SJCRH30 (cell line): Measurements from ENCODE around the gene RPS6KC1. TPM values are rescaled to one million over a fixed set of nuclear protein-coding genes. Genes with fewer than 3 reads are reported as not detected.
A peak's percentile ranks its signal among the peaks of the same experiment; 100 is the strongest.
"Not testable (repeated sequence)": the region's sequence is repeated elsewhere in the genome, so short reads cannot be mapped to it uniquely, and the experiment has no call there.

Source experiments
- DNase-seq, 2 experiments: peaks; one replicate each; pipeline ENCODE4 v3.0.0-alpha.2; 2015 to 2020
- H3K27ac ChIP-seq: fragments of 250-450 bp; sonication (Bioruptor Pico); 2 replicates; pipeline ENCODE4 v1.5.1; 2020; ENCODE audit warnings: mild to moderate bottlenecking, moderate library complexity
- H3K27me3 ChIP-seq: fragments of 250-450 bp; sonication (Bioruptor Pico); 2 replicates; pipeline ENCODE4 v1.5.1; 2020; ENCODE audit warnings: mild to moderate bottlenecking, moderate library complexity
- H3K36me3 ChIP-seq: fragments of 250-450 bp; sonication (Bioruptor Pico); 2 replicates; pipeline ENCODE4 v1.5.1; 2020; ENCODE audit warnings: mild to moderate bottlenecking, moderate library complexity
- H3K4me1 ChIP-seq: fragments of 250-450 bp; sonication (Bioruptor Pico); 2 replicates; pipeline ENCODE4 v1.5.1; 2020; ENCODE audit warnings: mild to moderate bottlenecking, moderate library complexity
- H3K4me3 ChIP-seq: fragments of 250-450 bp; sonication (Bioruptor Pico); 2 replicates; pipeline ENCODE4 v1.5.1; 2020; ENCODE audit warnings: mild to moderate bottlenecking, moderate library complexity
- H3K9me3 ChIP-seq: fragments of 250-450 bp; sonication (Bioruptor Pico); replicated peaks from 2 replicates; pipeline ENCODE4 v1.5.1; 2020; ENCODE audit warnings: mild to moderate bottlenecking, moderate library complexity
- total RNA-seq: library from RNA; depleted of rRNA; stranded (reverse); fragments of >200 nt; shearing (Covaris generic); gene quantifications from 2 replicates; pipeline ENCODE4 v1.2.3, GENCODE V29; 2014

Gene RPS6KC1
- total RNA-seq, 1 experiment from 2014 or later: 37.4 TPM

- peaks cover 19% of the 10 kb centered on the region for H3K36me3 ChIP-seq
- no peak overlapping the region for H3K27ac ChIP-seq
- no peaks in the 10 kb centered on the region for H3K27me3 ChIP-seq
- no peaks in the 10 kb centered on the region for H3K9me3 ChIP-seq
- H3K4me1 ChIP-seq: no peaks in the 10 kb centered on the region
- no peak overlapping the region for H3K4me3 ChIP-seq
- DNase-seq: no peak
These were observed 120.7 kb downstream of the RPS6KC1 start for GRCh38 chr1:213171711-213172110.

- Histone ChIP-seq H3K27me3 (no peaks in the 10 kb centered on the region), H3K4me1 (no peaks in the 10 kb centered on the region), H3K4me3 (no peak overlapping the region), H3K27ac (no peak overlapping the region), H3K36me3 (peaks cover 23% of the 10 kb centered on the region), H3K9me3 (no peaks in the 10 kb centered on the region; the same call in 1 of the 2 replicates)
- DNase-seq: no peak
These were observed 125.3 kb downstream of the RPS6KC1 start for GRCh38 chr1:213176341-213176740.

DNA sequence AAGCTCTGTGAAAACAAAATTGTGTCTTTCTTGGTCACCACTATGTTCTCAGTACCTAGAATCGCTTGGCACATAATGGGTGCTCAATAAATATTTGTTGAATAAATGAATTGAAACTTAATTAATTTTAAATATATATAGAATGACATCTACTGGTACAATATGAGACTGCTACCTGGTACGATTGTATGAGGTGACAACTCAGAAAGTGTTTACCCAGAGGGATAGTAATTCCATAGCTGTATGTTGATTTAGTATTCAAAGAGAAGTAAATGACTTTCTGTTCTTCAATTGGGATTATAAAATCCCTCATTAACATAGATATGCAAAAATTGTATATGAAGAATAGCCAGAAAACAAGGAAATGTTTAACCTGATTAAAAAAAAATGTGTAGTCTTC lies 128.7 kb downstream of the RPS6KC1 start:
- Histone ChIP-seq H3K27me3 (no peaks in the 10 kb centered on the region), H3K36me3 (peaks cover 14% of the 10 kb centered on the region), H3K27ac (no peak overlapping the region), H3K4me3 (no peak overlapping the region), H3K4me1 (no peaks in the 10 kb centered on the region), H3K9me3 (no peaks in the 10 kb centered on the region; the same call in 1 of the 2 replicates)
- DNase-seq: no peak

DNA sequence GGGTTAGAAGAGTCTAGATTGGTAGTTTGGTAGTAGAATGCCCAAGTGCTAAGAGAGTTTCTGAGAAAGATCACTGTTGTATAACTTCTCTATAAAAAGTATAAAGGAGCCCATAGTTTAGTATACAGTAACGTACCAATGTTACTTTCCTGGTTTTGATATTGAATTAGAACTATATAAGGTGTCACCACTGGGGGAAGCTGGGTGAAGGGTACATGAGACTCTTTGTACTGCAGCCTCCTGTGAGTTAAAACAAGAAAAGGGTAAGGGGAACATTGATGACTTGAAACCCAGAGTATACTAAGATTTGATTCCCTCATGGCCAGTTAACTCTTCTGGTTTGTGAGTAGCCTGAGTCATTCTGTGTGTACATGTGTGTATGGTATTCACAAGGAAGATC lies 129.8 kb downstream of the RPS6KC1 start:
- DNase-seq: no peak
- Histone ChIP-seq H3K4me3 (no peak overlapping the region), H3K9me3 (no peaks in the 10 kb centered on the region; the same call in 1 of the 2 replicates), H3K4me1 (no peaks in the 10 kb centered on the region), H3K27ac (no peak overlapping the region), H3K27me3 (no peaks in the 10 kb centered on the region), H3K36me3 (peaks cover 14% of the 10 kb centered on the region)

GRCh38 chr1:213183036-213183672 lies 132.1 kb downstream of the RPS6KC1 start:
- Histone ChIP-seq H3K4me1 (no peaks in the 10 kb centered on the region), H3K9me3 (peaks cover 7% of the 10 kb centered on the region), H3K4me3 (no peak overlapping the region), H3K27ac (no peak overlapping the region), H3K36me3 (peaks cover 5% of the 10 kb centered on the region), H3K27me3 (no peaks in the 10 kb centered on the region)
- DNase-seq: no peak

GRCh38 chr1:213186168-213186567 lies 135.1 kb downstream of the RPS6KC1 start:
- Histone ChIP-seq H3K9me3 (peaks cover 7% of the 10 kb centered on the region), H3K4me1 (no peaks in the 10 kb centered on the region), H3K36me3 (0 out of 2 replicates have a peak, but pooled peaks cover 2% of the 10 kb centered on the region), H3K27me3 (no peaks in the 10 kb centered on the region), H3K27ac (no peak overlapping the region), H3K4me3 (no peak overlapping the region)
- DNase-seq: peak in 1 of 2 experiments; percentile 12

- Histone ChIP-seq H3K27me3 (no peaks in the 10 kb centered on the region), H3K36me3 (no peaks in the 10 kb centered on the region), H3K4me1 (no peaks in the 10 kb centered on the region), H3K4me3 (no peak overlapping the region), H3K9me3 (no peaks in the 10 kb centered on the region), H3K27ac (no peak overlapping the region)
- DNase-seq: no peak
These were observed 141.0 kb downstream of the RPS6KC1 start for GRCh38 chr1:213192026-213192425.

- H3K9me3 ChIP-seq: no peaks in the 10 kb centered on the region
- peaks cover 12% of the 10 kb centered on the region; the same call in 1 of the 2 replicates for H3K36me3 ChIP-seq
- no peak for DNase-seq
- H3K4me1 ChIP-seq: no peaks in the 10 kb centered on the region
- H3K27ac ChIP-seq: no peak overlapping the region
- no peak overlapping the region for H3K4me3 ChIP-seq
- no peaks in the 10 kb centered on the region for H3K27me3 ChIP-seq
These were observed 143.3 kb downstream of the RPS6KC1 start for GRCh38 chr1:213194383-213194782.

GRCh38 chr1:213194855-213195254 lies 143.8 kb downstream of the RPS6KC1 start:
- Histone ChIP-seq H3K36me3 (peaks cover 13% of the 10 kb centered on the region; the same call in 1 of the 2 replicates), H3K4me1 (no peaks in the 10 kb centered on the region), H3K4me3 (no peak overlapping the region), H3K9me3 (no peaks in the 10 kb centered on the region), H3K27ac (no peak overlapping the region), H3K27me3 (no peaks in the 10 kb centered on the region)
- no peak for DNase-seq

DNA sequence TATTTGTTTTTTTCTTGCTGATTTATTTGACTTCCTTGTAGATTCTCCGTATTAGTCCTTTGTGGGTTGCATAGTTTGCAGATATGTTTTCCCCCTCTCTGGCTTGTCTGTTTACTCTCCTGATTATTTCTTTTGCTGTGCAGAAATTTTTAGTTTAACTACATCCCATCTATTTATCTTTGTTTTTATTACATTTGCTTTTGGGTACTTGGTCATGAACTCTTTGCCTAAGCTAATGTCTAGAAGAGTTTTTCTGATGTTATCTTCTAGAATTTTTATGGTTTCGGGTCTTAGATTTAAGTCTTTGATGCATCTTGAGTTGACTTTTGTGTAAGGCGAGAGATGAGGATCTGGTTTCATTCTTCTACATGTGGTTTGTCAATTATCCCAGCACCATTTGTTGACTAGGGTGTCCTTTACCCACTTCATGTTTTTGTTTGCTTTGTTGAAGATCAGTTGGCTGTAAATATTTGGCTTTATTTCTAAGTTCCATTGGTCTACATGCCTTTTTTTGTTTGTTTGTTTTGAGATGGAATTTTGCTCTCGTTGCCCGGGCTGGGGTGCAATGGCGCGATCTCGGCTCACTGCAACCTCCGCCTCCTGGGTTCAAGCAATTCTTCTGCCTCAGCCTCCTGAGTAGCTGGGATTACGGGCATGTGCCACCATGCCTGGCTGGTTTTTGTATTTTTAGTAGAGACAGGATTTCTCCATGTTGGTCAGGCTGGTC lies 145.4 kb downstream of the RPS6KC1 start:
- H3K9me3 ChIP-seq, DNase-seq, H3K27ac ChIP-seq, H3K27me3 ChIP-seq, H3K4me1 ChIP-seq, H3K4me3 ChIP-seq: not testable (repeated sequence)
- H3K36me3 ChIP-seq: peaks cover 13% of the 10 kb centered on the region; the same call in 1 of the 2 replicates

GRCh38 chr1:213200630-213201029 lies 149.6 kb downstream of the RPS6KC1 start:
- no peak for DNase-seq
- no peaks in the 10 kb centered on the region for H3K4me1 ChIP-seq
- H3K9me3 ChIP-seq: no peaks in the 10 kb centered on the region; the same call in 1 of the 2 replicates
- H3K4me3 ChIP-seq: no peak overlapping the region
- H3K27me3 ChIP-seq: no peaks in the 10 kb centered on the region
- no peak overlapping the region for H3K27ac ChIP-seq
- H3K36me3 ChIP-seq: peaks cover 16% of the 10 kb centered on the region

DNA sequence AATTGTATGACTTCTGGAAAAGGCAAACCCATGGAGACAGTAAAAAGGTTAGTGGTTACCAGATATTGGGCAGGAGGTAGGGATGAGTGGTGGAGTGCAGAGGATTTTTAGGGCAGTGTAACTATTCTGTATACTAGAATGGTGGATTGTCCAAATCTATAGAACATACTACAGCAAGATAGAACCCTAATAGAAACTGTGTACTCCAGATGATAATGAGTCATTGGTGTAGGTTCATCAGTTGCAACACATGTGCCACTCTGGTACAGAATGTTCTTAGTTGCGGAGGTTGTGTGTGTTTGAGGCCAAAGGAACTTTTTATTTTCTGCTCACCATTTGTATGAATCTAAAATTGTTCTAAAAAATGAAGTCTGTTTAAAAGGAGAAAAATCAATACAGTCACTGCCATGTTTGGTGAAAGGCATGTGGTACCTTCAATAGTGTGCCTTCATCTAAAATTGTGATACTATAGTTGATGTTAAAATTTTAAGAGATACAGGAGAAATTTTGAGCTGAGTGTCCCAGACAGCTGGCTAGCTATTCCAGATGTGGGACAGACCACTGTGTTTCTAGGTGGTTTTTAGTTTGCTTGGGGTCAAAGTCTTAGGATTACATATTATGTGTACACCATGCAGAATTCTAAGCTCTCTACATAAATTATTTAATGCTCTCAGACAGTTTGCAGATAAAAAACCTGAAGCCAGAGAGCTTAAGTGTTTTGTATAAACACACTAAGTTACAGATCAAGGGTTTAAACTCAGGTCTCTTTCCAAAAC lies 150.5 kb downstream of the RPS6KC1 start:
- no peak overlapping the region for H3K4me3 ChIP-seq
- H3K27me3 ChIP-seq: no peaks in the 10 kb centered on the region
- H3K27ac ChIP-seq: no peak overlapping the region
- peaks cover 16% of the 10 kb centered on the region for H3K36me3 ChIP-seq
- H3K4me1 ChIP-seq: no peaks in the 10 kb centered on the region
- no peak for DNase-seq
- H3K9me3 ChIP-seq: no peaks in the 10 kb centered on the region; the same call in 1 of the 2 replicates

DNA sequence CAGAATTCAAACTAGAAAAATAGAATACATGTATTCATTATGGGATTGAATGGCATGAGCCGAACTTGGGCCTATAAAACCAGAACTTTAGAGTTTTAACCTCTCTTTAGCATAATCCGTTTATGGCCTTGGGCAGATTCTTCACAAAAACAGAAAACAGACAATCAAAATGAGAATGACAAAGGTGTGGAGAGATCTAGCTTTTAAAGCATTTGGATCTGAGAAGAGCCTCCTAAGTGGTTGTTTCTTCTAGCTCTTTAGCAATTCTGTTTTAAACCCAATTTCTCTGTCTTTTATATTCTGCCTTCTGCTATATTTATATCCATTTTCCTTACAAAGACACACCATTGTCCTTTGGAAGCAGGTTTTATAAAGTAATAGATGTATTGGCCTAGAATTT lies 160.2 kb downstream of the RPS6KC1 start:
- Histone ChIP-seq H3K9me3 (peaks cover 10% of the 10 kb centered on the region), H3K4me3 (no peak overlapping the region), H3K36me3 (peaks cover 27% of the 10 kb centered on the region), H3K27ac (no peak overlapping the region), H3K27me3 (no peaks in the 10 kb centered on the region), H3K4me1 (no peaks in the 10 kb centered on the region)
- no peak for DNase-seq

DNA sequence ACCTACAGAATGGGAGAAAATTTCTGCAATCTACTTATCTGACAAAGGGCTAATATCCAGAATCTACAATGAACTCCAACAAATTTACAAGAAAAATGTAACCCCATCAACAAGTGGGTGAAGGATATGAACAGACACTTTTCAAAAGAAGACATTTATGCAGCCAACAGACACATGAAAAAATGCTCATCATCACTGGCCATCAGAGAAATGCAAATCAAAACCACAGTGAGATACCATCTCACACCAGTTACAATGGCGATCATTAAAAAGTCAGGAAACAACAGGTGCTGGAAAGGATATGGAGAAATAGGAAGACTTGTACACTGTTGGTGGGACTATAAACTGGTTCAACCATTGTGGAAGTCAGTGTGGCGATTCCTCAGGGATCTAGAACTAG lies 168.0 kb downstream of the RPS6KC1 start:
- not testable (repeated sequence) for DNase-seq, H3K4me1 ChIP-seq, H3K4me3 ChIP-seq, H3K36me3 ChIP-seq, H3K27me3 ChIP-seq, H3K27ac ChIP-seq
- peaks cover 16% of the 10 kb centered on the region for H3K9me3 ChIP-seq

- H3K9me3 ChIP-seq: peaks cover 16% of the 10 kb centered on the region
- H3K27ac ChIP-seq: no peak overlapping the region
- H3K36me3 ChIP-seq: no peaks in the 10 kb centered on the region
- no peaks in the 10 kb centered on the region for H3K27me3 ChIP-seq
- H3K4me1 ChIP-seq: no peaks in the 10 kb centered on the region
- no peak for DNase-seq
- no peak overlapping the region for H3K4me3 ChIP-seq
These were observed 170.2 kb downstream of the RPS6KC1 start for GRCh38 chr1:213221209-213221608.
